GM12878 (cell line): ENCODE measurements around the gene AMN. TPM values are rescaled to one million over a fixed set of nuclear protein-coding genes. Genes with fewer than 3 reads are reported as not detected.
A peak's percentile ranks its signal among the peaks of the same experiment; 100 is the strongest.

ENCODE experiments used
- ATAC-seq: fragments of 200-7000 bp; cut with Tn5 transposase; 3 replicates; pipeline ENCODE4 v1.9.1; 2020; ENCODE audit warnings: mild to moderate bottlenecking, moderate library complexity
- BruUV-seq: library from RNA; stranded (reverse); fragments of 400-500 nt; replicated peaks from 2 replicates; lab custom pipeline; 2021; lab: Mats Ljungman, UMichigan
- CTCF ChIA-PET: fragments of 300-600 bp; sonication (Branson Sonifier 250); formaldehyde crosslinking; extraction: SDS; loops from one replicate; lab custom pipeline; 2021; ENCODE audit warnings: inconsistent platforms; lab: Yijun Ruan, JAX
- POLR2A ChIA-PET: fragments of 350-600 bp; formaldehyde crosslinking; extraction: SDS; loops from one replicate; lab custom pipeline; 2021; ENCODE audit warnings: inconsistent platforms; lab: Charles Lee
- RAD21 ChIA-PET: fragments of 300-600 bp; sonication (Branson Sonifier 250); formaldehyde crosslinking; loops from one replicate; lab custom pipeline; 2023; ENCODE audit warnings: antibody characterized with exemption; ENCODE audit not compliant: unreplicated experiment; lab: Charles Lee
- SMC1A ChIA-PET: fragments of 300-600 bp; sonication (Branson Sonifier 250); formaldehyde crosslinking; loops from one replicate; lab custom pipeline; 2023; ENCODE audit not compliant: unreplicated experiment, uncharacterized antibody; lab: Charles Lee
- DNase-seq: peaks from one replicate; pipeline ENCODE4 v3.0.0-alpha.2; 2011; ENCODE audit warnings: low read depth, low spot score
- FAIRE-seq: peaks from 3 replicates; lab custom pipeline; 2011; peaks lifted over from hg19 to GRCh38; lab: Jason Lieb, UNC
- H2AFZ ChIP-seq: 2 replicates; pipeline ENCODE4 v1.6.0; 2011; ENCODE audit warnings: low read depth, low read length, control low read depth; ENCODE audit not compliant: control insufficient read depth
- H3K27ac ChIP-seq: 2 replicates; pipeline ENCODE4 v1.5.1; 2011; ENCODE audit warnings: control low read depth; ENCODE audit not compliant: control insufficient read depth, insufficient read depth
- H3K27me3 ChIP-seq, 2 experiments: replicated peaks in 1 of 2; 2 replicates each; pipeline versions ENCODE4 v1.6.0 to v1.6.1; 2011; ENCODE audit warnings: low read length in 1 of 2; ENCODE audit not compliant: control insufficient read depth in 2 of 2, insufficient read depth in 2 of 2
- H3K36me3 ChIP-seq, 2 experiments: 2 replicates each; pipeline ENCODE4 v1.5.1; 2011; ENCODE audit warnings: low read length in 1 of 2; ENCODE audit not compliant: control insufficient read depth in 2 of 2, insufficient read depth in 2 of 2
- H3K4me1 ChIP-seq: 2 replicates; pipeline ENCODE4 v1.6.1; 2011; ENCODE audit warnings: mild to moderate bottlenecking, low read length, moderate library complexity, mixed read lengths; ENCODE audit not compliant: control insufficient read depth, insufficient read depth
- H3K4me2 ChIP-seq: 2 replicates; pipeline ENCODE4 v1.6.0; 2011; ENCODE audit warnings: control low read depth; ENCODE audit not compliant: control insufficient read depth, insufficient read depth
- H3K4me3 ChIP-seq: fragments of 200-600 bp; sonication (generic); 2 replicates; pipeline ENCODE4 v1.5.1; 2016
- H3K79me2 ChIP-seq: 2 replicates; pipeline ENCODE4 v1.6.0; 2011; ENCODE audit warnings: low read length; ENCODE audit not compliant: control insufficient read depth, insufficient read depth
- H3K9ac ChIP-seq: 2 replicates; pipeline ENCODE4 v1.8.0; 2011; ENCODE audit warnings: low read length, control low read depth, mixed read lengths; ENCODE audit not compliant: control insufficient read depth, insufficient read depth
- H3K9me3 ChIP-seq: replicated peaks from 3 replicates; pipeline ENCODE4 v1.5.1; 2011; ENCODE audit warnings: mild to moderate bottlenecking, low read length; ENCODE audit not compliant: control insufficient read depth, insufficient read depth
- H4K20me1 ChIP-seq: 2 replicates; pipeline ENCODE4 v1.6.0; 2011; ENCODE audit not compliant: control insufficient read depth, insufficient read depth
- BACH1 ChIP-seq: fragments of 450-650 bp; IDR thresholded peaks from 2 replicates; pipeline ENCODE4 v1.6.1; 2017; ENCODE audit warnings: mild to moderate bottlenecking, borderline replicate concordance
- IKZF1 ChIP-seq: fragments of 450-650 bp; conservative IDR thresholded peaks from 2 replicates; pipeline ENCODE4 v1.6.1; 2017; ENCODE audit warnings: antibody characterized with exemption, mild to moderate bottlenecking
- KAT2A ChIP-seq: conservative IDR thresholded peaks from 2 replicates; pipeline ENCODE4 v1.6.1; 2011; ENCODE audit warnings: low read depth, low read length; ENCODE audit not compliant: control insufficient read depth
- MEF2B ChIP-seq: fragments of 450-650 bp; IDR thresholded peaks from 2 replicates; pipeline ENCODE4 v1.6.1; 2018; ENCODE audit warnings: mild to moderate bottlenecking, moderate library complexity; ENCODE audit not compliant: partially characterized antibody, poor library complexity, severe bottlenecking
- NFYB ChIP-seq: IDR thresholded peaks from 2 replicates; pipeline ENCODE4 v1.6.1; 2011; ENCODE audit warnings: low read depth, mild to moderate bottlenecking, low read length, improper control_type of control experiment, moderate library complexity; ENCODE audit not compliant: insufficient read depth
- PML ChIP-seq: IDR thresholded peaks from 2 replicates; pipeline ENCODE4 v1.6.1; 2012; ENCODE audit warnings: low read length, inconsistent platforms
- RAD21 ChIP-seq: IDR thresholded peaks from 2 replicates; pipeline ENCODE4 v1.6.1; 2011; ENCODE audit warnings: mild to moderate bottlenecking, low read depth, low read length, moderate library complexity; ENCODE audit not compliant: insufficient read depth
- RUNX3 ChIP-seq: IDR thresholded peaks from 2 replicates; pipeline ENCODE4 v1.6.1; 2012; ENCODE audit warnings: low read length, inconsistent platforms
- SMARCA5 ChIP-seq: fragments of 450-650 bp; IDR thresholded peaks from 2 replicates; pipeline ENCODE4 v1.6.1; 2017; ENCODE audit warnings: mild to moderate bottlenecking
- SREBF1 ChIP-seq: IDR thresholded peaks from 2 replicates; pipeline ENCODE4 v1.6.1; 2012; ENCODE audit warnings: mild to moderate bottlenecking, low read length
- TCF3 ChIP-seq: IDR thresholded peaks from 2 replicates; pipeline ENCODE4 v1.6.1; 2012; ENCODE audit warnings: low read depth, mild to moderate bottlenecking, low read length, borderline replicate concordance; ENCODE audit not compliant: insufficient read depth
- YBX1 ChIP-seq: fragments of 450-650 bp; IDR thresholded peaks from 2 replicates; pipeline ENCODE4 v1.6.1; 2016; ENCODE audit warnings: antibody characterized with exemption
- ZNF622 ChIP-seq: fragments of 450-650 bp; IDR thresholded peaks from 2 replicates; pipeline ENCODE4 v1.6.1; 2017; ENCODE audit warnings: mild to moderate bottlenecking, inconsistent platforms
- WGBS: methylation state at CpG from one replicate; pipeline ENCODE4 v1.1.6; 2016; ENCODE audit warnings: low lambda C conversion rate; ENCODE audit not compliant: insufficient replicate concordance, insufficient coverage; ENCODE audit errors: missing lambda C conversion rate; 5-methylcytosine and 5-hydroxymethylcytosine counted together
- in situ Hi-C: fragments of 300-500 bp; cut with MboI; formaldehyde crosslinking; loops from 9 replicates; pipeline ENCODE4 v1.14.3; 2018; ENCODE audit warnings: mixed read lengths
- intact Hi-C: fragments of 100-400 bp; cut with micrococcal nuclease; formaldehyde crosslinking; loops from one replicate; pipeline ENCODE4 v1.14.2; 2022; ENCODE audit not compliant: unreplicated experiment
- polyA plus RNA-seq, 11 experiments: library from polyadenylated mRNA; depleted of rRNA in 4 of 11; unstranded in 6 of 11; stranded (reverse) in 5 of 11; fragments of >200 nt; fragmentation: Nextera tagmentation in 4 of 11; fragmentation: Illumina TruSeq in 1 of 11; extraction: Ambion mirVana in 4 of 11; extraction: Trizol in 1 of 11; gene quantifications; 1 replicate in 1 of 11; 2 replicates in 10 of 11; pipeline versions ENCODE4 v1.2.1 to v1.2.3, GENCODE V29; 2011 to 2016; ENCODE audit warnings: inconsistent platforms in 2 of 11, missing spikeins in 2 of 11, low read depth in 1 of 11
- total RNA-seq, 4 experiments: library from RNA; depleted of rRNA in 3 of 4; stranded (reverse); fragments of >200 nt in 3 of 4; fragmentation: Illumina TruSeq in 1 of 4; extraction: Trizol in 1 of 4; gene quantifications; 2 replicates each; pipeline versions ENCODE4 v1.2.1 to v1.2.3, GENCODE V29; 2013 to 2021
- TF ChIP-seq, protein P1 (sequence below): fragments of 450-650 bp; IDR thresholded peaks from 2 replicates; pipeline ENCODE4 v1.6.1; 2016; ENCODE audit warnings: mild to moderate bottlenecking
- TF ChIP-seq, protein P2 (sequence below): IDR thresholded peaks from 2 replicates; pipeline ENCODE4 v1.6.1; 2012; ENCODE audit warnings: low read depth, low read length, improper control_type of control experiment

AMN gene
- total and polyA plus RNA-seq, 10 of the 15 experiments (the other 5 are each of a cell fraction or from before 2014, with no cell fraction given), result 0.03 to 0.33 (median 0.11) TPM; not detected in 6

DNA sequence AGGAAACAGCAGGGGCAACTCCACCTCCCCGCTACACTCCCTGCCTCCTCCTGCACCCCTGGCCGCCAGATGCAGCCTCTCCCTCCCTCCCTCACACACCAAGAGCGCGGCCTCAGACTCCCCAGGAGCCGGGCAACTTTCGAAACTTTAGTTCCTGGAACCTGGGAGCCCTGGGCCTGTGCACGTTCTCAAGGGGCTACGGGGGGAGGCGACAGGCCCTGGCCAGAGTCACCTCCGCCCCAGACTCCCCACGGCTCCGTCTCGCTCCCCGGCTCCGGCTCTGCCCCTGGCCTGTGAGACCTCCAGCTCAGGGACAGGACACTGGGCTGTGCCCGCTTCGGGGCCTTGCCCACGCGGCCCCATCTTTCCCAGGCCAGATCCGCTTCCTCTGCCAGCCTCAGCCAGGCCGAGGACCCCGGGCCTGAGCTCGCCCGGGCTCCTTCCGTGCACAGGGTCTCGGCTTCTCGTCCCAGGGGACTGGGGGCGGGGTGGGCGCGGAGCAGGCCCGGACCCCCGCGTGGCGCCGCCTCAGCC is 5.5 kb downstream of the AMN start:
- WGBS, result 15% methylated on average over 35 of the region's 35 CpGs
- in situ Hi-C loops (no loop called here), intact Hi-C loops (no loop called here)
- Histone ChIP-seq H3K9ac (no peak overlapping the region; the same call in 1 of the 2 replicates), H3K79me2 (no peaks in the 10 kb centered on the region), H3K4me2 (peak overlapping the region; percentile 93), H3K36me3 (peaks cover 0 to 1% of the 10 kb centered on the region in 2 experiments; a peak in 1 of 4 replicates), H3K4me1 (peaks cover 24% of the 10 kb centered on the region), H3K27me3 (peaks cover 14 to 18% of the 10 kb centered on the region in 2 experiments), H2AFZ (peak overlapping the region; percentile 55), H3K27ac (no peak overlapping the region), H3K4me3 (peak overlapping the region; percentile 57; the same call in 1 of the 2 replicates), H4K20me1 (no peaks in the 10 kb centered on the region), H3K9me3 (no peaks in the 10 kb centered on the region)
- FAIRE-seq (no peak), ATAC-seq (peak; percentile 8), DNase-seq (no peak)
- ChIA-PET CTCF (no interaction called here), RAD21 (interaction anchor here (1.4 kb wide), 1 partner anchor 10 kb away, joined by 3 read pairs; no protein-coding TSS in a partner anchor), POLR2A (no interaction called here), SMC1A (interaction anchor here (0.7 to 1.0 kb wide), 2 partner anchors 10 to 234 kb away, joined by 3 read pairs; no protein-coding TSS in a partner anchor)
- TF ChIP-seq ZNF622 (no peak), MEF2B (peak; percentile 79), IKZF1 (no peak)
- no TSS peak for BruUV-seq

DNA sequence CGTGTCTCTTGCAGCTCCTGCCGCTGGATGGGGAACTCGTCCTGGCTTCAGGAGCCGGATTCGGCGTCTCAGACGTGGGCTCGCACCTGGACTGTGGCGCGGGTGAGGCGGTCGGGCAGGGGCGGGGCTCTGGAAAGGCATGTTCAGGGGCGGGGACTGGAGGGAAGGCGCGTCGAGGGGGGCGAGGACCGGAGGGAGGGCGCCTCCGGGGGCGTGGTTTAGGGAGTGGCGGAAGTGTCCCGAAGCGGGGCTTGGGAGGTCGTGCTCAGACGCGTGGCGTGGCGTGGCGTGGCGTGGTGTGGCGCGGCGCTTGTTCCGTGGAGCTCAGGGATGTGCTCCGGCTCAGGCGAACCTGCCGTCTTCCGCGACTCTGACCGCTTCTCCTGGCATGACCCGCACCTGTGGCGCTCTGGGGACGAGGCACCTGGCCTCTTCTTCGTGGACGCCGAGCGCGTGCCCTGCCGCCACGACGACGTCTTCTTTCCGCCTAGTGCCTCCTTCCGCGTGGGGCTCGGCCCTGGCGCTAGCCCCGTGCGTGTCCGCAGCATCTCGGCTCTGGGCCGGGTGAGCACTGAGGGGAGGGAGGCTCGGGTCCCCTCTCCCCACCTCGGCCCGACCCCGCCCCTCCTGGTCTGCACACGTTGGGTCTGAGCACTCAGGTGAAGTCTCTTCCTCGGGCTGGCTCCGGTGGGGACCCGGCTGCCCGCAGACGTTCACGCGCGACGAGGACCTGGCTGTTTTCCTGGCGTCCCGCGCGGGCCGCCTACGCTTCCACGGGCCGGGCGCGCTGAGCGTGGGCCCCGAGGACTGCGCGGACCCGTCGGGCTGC is 6.2 kb downstream of the AMN start:
- no peaks in the 10 kb centered on the region for H4K20me1 ChIP-seq
- 42% methylated on average over 79 of the region's 94 CpGs for WGBS
- DNase-seq (no peak), FAIRE-seq (no peak), ATAC-seq (peak; percentile 80)
- H3K36me3 ChIP-seq, result peaks cover 0 to 1% of the 10 kb centered on the region in 2 experiments; a peak in 1 of 4 replicates
- peak overlapping the region; percentile 93 for H3K4me2 ChIP-seq
- H3K4me1 ChIP-seq, result peaks cover 24% of the 10 kb centered on the region
- H3K27ac ChIP-seq, result no peak overlapping the region
- ChIA-PET RAD21 (interaction anchor here (1.4 kb wide), 1 partner anchor 11 kb away, joined by 3 read pairs; no protein-coding TSS in a partner anchor), SMC1A (interaction anchor here (0.7 to 1.0 kb wide), 2 partner anchors 11 to 234 kb away, joined by 3 read pairs; no protein-coding TSS in a partner anchor), CTCF (no interaction called here), POLR2A (no interaction called here)
- intact Hi-C loops (no loop called here), in situ Hi-C loops (no loop called here)
- peak overlapping the region; percentile 57; the same call in 1 of the 2 replicates for H3K4me3 ChIP-seq
- BruUV-seq, result no TSS peak
- H2AFZ ChIP-seq, result peak overlapping the region; percentile 60
- H3K9me3 ChIP-seq, result no peaks in the 10 kb centered on the region
- H3K9ac ChIP-seq, result no peak overlapping the region
- peaks cover 13 to 14% of the 10 kb centered on the region in 2 experiments for H3K27me3 ChIP-seq
- H3K79me2 ChIP-seq, result no peaks in the 10 kb centered on the region
- TF ChIP-seq MEF2B (peak; percentile 4), BACH1 (0 out of 2 replicates have a peak, but pooled peaks have one; percentile 22), TCF3 (0 out of 2 replicates have a peak, but pooled peaks have one; percentile 18), KAT2A (no peak), SREBF1 (no peak), RUNX3 (no peak), PML (no peak), RAD21 (no peak), SMARCA5 (no peak), YBX1 (no peak), NFYB (no peak)
- TF ChIP-seq, protein P1, sequence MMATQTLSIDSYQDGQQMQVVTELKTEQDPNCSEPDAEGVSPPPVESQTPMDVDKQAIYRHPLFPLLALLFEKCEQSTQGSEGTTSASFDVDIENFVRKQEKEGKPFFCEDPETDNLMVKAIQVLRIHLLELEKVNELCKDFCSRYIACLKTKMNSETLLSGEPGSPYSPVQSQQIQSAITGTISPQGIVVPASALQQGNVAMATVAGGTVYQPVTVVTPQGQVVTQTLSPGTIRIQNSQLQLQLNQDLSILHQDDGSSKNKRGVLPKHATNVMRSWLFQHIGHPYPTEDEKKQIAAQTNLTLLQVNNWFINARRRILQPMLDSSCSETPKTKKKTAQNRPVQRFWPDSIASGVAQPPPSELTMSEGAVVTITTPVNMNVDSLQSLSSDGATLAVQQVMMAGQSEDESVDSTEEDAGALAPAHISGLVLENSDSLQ, result no peak
- TF ChIP-seq, protein P2, sequence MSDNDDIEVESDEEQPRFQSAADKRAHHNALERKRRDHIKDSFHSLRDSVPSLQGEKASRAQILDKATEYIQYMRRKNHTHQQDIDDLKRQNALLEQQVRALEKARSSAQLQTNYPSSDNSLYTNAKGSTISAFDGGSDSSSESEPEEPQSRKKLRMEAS, result peak; percentile 52; the same call in 1 of the 2 replicates
